SK-N-SH (cell line): Measurements from ENCODE around the gene MACROD2. TPM values are rescaled to one million over a fixed set of nuclear protein-coding genes. Genes with fewer than 3 reads are reported as not detected.

Source experiments
- CTCF ChIA-PET: fragments of 300-600, 350-600 bp; formaldehyde crosslinking; extraction: SDS; loops from one replicate; lab custom pipeline; 2021; lab: Yijun Ruan, JAX
- POLR2A ChIA-PET: fragments of 350-600 bp; sonication (Branson Sonifier 250); formaldehyde crosslinking; extraction: SDS; loops from one replicate; lab custom pipeline; 2020; ENCODE audit warnings: antibody characterized with exemption, inconsistent platforms; lab: Yijun Ruan, JAX
- DNase-seq: peaks from one replicate; pipeline ENCODE4 v3.0.0; 2012
- H2AFZ ChIP-seq: fragments of 200-600 bp; sonication (generic); 2 replicates; pipeline ENCODE4 v1.8.1; 2016; ENCODE audit warnings: antibody characterized with exemption, mild to moderate bottlenecking, low read depth
- H3F3A ChIP-seq: fragments of 200-600 bp; sonication (generic); replicated peaks from 2 replicates; pipeline ENCODE3; 2016; ENCODE audit warnings: antibody characterized with exemption, mild to moderate bottlenecking; ENCODE audit not compliant: insufficient read depth
- H3K27ac ChIP-seq, 2 experiments: fragments of 200-500 bp in 1 of 2; fragments of 200-600 bp in 1 of 2; sonication (Bioruptor generic) in 1 of 2; sonication (generic), shearing (Covaris generic) in 1 of 2; 2 replicates each; pipeline versions ENCODE4 v1.5.1 to v1.6.1; 2014 to 2016; ENCODE audit warnings: low read depth in 2 of 2, inconsistent platforms in 1 of 2, low read length in 1 of 2, mild to moderate bottlenecking in 1 of 2, mixed read lengths in 1 of 2
- H3K27me3 ChIP-seq: fragments of 200-600 bp; sonication (generic), shearing (Covaris generic); 2 replicates; pipeline ENCODE4 v1.6.1; 2016; ENCODE audit warnings: mixed run types; ENCODE audit not compliant: insufficient read depth
- H3K36me3 ChIP-seq, 2 experiments: fragments of 200-500 bp in 1 of 2; fragments of 200-600 bp in 1 of 2; sonication (Bioruptor generic) in 1 of 2; sonication (generic) in 1 of 2; replicated peaks in 1 of 2; 2 replicates each; pipeline versions ENCODE3 to v1.5.1; 2014 to 2016; ENCODE audit warnings: low read length in 1 of 2, mild to moderate bottlenecking in 1 of 2; ENCODE audit not compliant: insufficient read depth in 2 of 2, control insufficient read depth in 1 of 2
- H3K4me1 ChIP-seq, 2 experiments: fragments of 200-500 bp in 1 of 2; fragments of 200-600 bp in 1 of 2; sonication (Bioruptor generic) in 1 of 2; sonication (generic), shearing (Covaris generic) in 1 of 2; 2 replicates each; pipeline versions ENCODE4 v1.5.1 to v1.6.1; 2014 to 2016; ENCODE audit warnings: low read depth in 1 of 2, low read length in 1 of 2, mixed run types in 1 of 2; ENCODE audit not compliant: insufficient read depth in 2 of 2, control insufficient read depth in 1 of 2
- H3K4me2 ChIP-seq: fragments of 200-600 bp; sonication (generic), shearing (Covaris generic); 2 replicates; pipeline ENCODE4 v1.6.1; 2017; ENCODE audit warnings: mixed run types
- H3K4me3 ChIP-seq, 2 experiments: fragments of 200-500 bp in 1 of 2; fragments of 200-600 bp in 1 of 2; sonication (Bioruptor generic) in 1 of 2; sonication (generic), shearing (Covaris generic) in 1 of 2; 2 replicates each; pipeline versions ENCODE4 v1.5.1 to v1.8.1; 2014 to 2016; ENCODE audit warnings: low read depth in 2 of 2, inconsistent platforms in 1 of 2, low read length in 1 of 2, mild to moderate bottlenecking in 1 of 2, mixed read lengths in 1 of 2, moderate library complexity in 1 of 2
- H3K79me2 ChIP-seq: fragments of 200-600 bp; sonication (generic); 2 replicates; pipeline ENCODE4 v1.8.1; 2017; ENCODE audit warnings: mild to moderate bottlenecking; ENCODE audit not compliant: insufficient read depth
- H3K9ac ChIP-seq: fragments of 200-600 bp; sonication (generic); 2 replicates; pipeline ENCODE4 v1.6.1; 2017; ENCODE audit warnings: mixed run types
- H3K9me2 ChIP-seq: fragments of 200-600 bp; sonication (generic); 2 replicates; pipeline ENCODE4 v1.6.1; 2017; ENCODE audit warnings: mixed run types
- H3K9me3 ChIP-seq: fragments of 200-600 bp; sonication (generic); 2 replicates; pipeline ENCODE4 v1.6.1; 2017; ENCODE audit warnings: mixed run types, mild to moderate bottlenecking, moderate library complexity
- H4K20me1 ChIP-seq: fragments of 200-600 bp; sonication (generic); 2 replicates; pipeline ENCODE4 v1.6.1; 2017; ENCODE audit warnings: mild to moderate bottlenecking, mixed run types; ENCODE audit not compliant: insufficient read depth
- EP300 ChIP-seq, 2 experiments: IDR thresholded peaks; 2 replicates each; pipeline versions ENCODE4 v1.4.0 to v1.6.1; 2012; ENCODE audit warnings: borderline replicate concordance in 1 of 2, low read depth in 1 of 2, low read length in 1 of 2
- GABPA ChIP-seq: IDR thresholded peaks from 2 replicates; pipeline ENCODE4 v1.4.0; 2012; ENCODE audit warnings: low read depth, mild to moderate bottlenecking
- GATA2 ChIP-seq: sonication (generic); formaldehyde crosslinking; IDR thresholded peaks from 2 replicates; pipeline ENCODE4 v1.5.0; 2020; ENCODE audit warnings: mild to moderate bottlenecking, missing genetic modification reagents
- JUND ChIP-seq: IDR thresholded peaks from 2 replicates; pipeline ENCODE4 v1.4.0; 2012
- RCOR1 ChIP-seq: fragments of 150-350 bp; IDR thresholded peaks from 2 replicates; pipeline ENCODE4 v1.6.1; 2017; ENCODE audit warnings: antibody characterized with exemption, low read length
- RXRA ChIP-seq: IDR thresholded peaks from 2 replicates; pipeline ENCODE4 v1.4.0; 2012; ENCODE audit warnings: low read depth, mild to moderate bottlenecking, borderline replicate concordance
- YY1 ChIP-seq: IDR thresholded peaks from 2 replicates; pipeline ENCODE4 v1.4.0; 2012; ENCODE audit warnings: low read depth, mild to moderate bottlenecking
- polyA plus RNA-seq, 3 experiments: library from polyadenylated mRNA; depleted of rRNA; stranded (reverse); fragments of >200 nt; gene quantifications; 2 replicates each; pipeline ENCODE4 v1.2.3, GENCODE V29; 2012
- TF ChIP-seq, protein P1 (sequence below): IDR thresholded peaks from 2 replicates; pipeline ENCODE4 v1.4.0; 2012; ENCODE audit warnings: low read depth, borderline replicate concordance
- TF ChIP-seq, protein P2 (sequence below): fragments of 150-350 bp; IDR thresholded peaks from 2 replicates; pipeline ENCODE4 v1.6.1; 2017; ENCODE audit warnings: antibody characterized with exemption, low read length, low read depth, borderline replicate concordance
- TF ChIP-seq, protein P3 (sequence below): IDR thresholded peaks from 2 replicates; pipeline ENCODE4; 2012
- TF ChIP-seq, protein P4 (sequence below): IDR thresholded peaks from 2 replicates; pipeline ENCODE4 v1.6.1; 2012; ENCODE audit warnings: mild to moderate bottlenecking, low read depth, low read length, moderate library complexity
- TF ChIP-seq, protein P5 (sequence below): fragments of 200-600 bp; sonication (generic); IDR thresholded peaks from 2 replicates; pipeline ENCODE4 v1.6.1; 2017; ENCODE audit warnings: antibody characterized with exemption, mild to moderate bottlenecking, moderate library complexity
- TF ChIP-seq, protein P6 (sequence below): IDR thresholded peaks from 2 replicates; pipeline ENCODE4 v1.4.0; 2012; ENCODE audit warnings: low read depth, borderline replicate concordance

MACROD2 gene
- polyA plus RNA-seq, 1 of the 3 experiments (the other 2 are of a cell fraction): 0.33 TPM

DNA sequence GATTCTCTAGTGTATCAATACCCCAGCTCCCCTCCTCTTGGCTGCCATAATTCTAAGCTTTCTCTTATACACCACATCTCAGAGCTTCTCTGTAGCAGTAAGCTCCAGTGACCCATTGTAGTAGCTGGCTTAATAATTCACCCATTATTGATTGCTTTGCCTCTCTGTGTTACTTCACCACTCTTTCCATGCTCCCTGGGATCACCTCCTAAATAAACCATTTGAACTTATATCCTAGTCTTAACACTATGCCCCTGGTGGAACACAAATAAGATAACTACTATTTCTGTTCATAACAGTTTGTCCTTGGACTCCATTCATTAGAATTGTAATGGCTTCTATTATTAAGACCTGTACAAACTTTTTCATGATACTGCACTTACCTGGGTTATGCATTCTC, 1819.0 kb downstream of the MACROD2 start:
- H3K36me3 ChIP-seq: no peaks in the 10 kb centered on the region
- DNase-seq: no peak
- ChIA-PET CTCF (no interaction called here), POLR2A (no interaction called here)
- no peaks in the 10 kb centered on the region for H3K4me1 ChIP-seq
- no peak overlapping the region for H3K4me3 ChIP-seq
- no peaks in the 10 kb centered on the region for H3K27me3 ChIP-seq
- H3K9me2 ChIP-seq: no peaks in the 10 kb centered on the region
- H4K20me1 ChIP-seq: no peaks in the 10 kb centered on the region
- no peak overlapping the region for H3K4me2 ChIP-seq
- H2AFZ ChIP-seq: no peak overlapping the region
- TF ChIP-seq JUND: no peak
- no peak for TF ChIP-seq YY1
- TF ChIP-seq RXRA: no peak
- TF ChIP-seq, protein P1, sequence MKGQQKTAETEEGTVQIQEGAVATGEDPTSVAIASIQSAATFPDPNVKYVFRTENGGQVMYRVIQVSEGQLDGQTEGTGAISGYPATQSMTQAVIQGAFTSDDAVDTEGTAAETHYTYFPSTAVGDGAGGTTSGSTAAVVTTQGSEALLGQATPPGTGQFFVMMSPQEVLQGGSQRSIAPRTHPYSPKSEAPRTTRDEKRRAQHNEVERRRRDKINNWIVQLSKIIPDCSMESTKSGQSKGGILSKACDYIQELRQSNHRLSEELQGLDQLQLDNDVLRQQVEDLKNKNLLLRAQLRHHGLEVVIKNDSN: no peak
- TF ChIP-seq, protein P2, sequence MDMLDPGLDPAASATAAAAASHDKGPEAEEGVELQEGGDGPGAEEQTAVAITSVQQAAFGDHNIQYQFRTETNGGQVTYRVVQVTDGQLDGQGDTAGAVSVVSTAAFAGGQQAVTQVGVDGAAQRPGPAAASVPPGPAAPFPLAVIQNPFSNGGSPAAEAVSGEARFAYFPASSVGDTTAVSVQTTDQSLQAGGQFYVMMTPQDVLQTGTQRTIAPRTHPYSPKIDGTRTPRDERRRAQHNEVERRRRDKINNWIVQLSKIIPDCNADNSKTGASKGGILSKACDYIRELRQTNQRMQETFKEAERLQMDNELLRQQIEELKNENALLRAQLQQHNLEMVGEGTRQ: no peak
- TF ChIP-seq, protein P3, sequence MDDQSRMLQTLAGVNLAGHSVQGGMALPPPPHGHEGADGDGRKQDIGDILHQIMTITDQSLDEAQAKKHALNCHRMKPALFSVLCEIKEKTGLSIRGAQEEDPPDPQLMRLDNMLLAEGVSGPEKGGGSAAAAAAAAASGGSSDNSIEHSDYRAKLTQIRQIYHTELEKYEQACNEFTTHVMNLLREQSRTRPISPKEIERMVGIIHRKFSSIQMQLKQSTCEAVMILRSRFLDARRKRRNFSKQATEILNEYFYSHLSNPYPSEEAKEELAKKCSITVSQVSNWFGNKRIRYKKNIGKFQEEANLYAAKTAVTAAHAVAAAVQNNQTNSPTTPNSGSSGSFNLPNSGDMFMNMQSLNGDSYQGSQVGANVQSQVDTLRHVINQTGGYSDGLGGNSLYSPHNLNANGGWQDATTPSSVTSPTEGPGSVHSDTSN: no peak
- no peak for TF ChIP-seq GATA2 (CRISPR knock-in tag)
- no peak for TF ChIP-seq RCOR1
- no peak for TF ChIP-seq GABPA
- TF ChIP-seq, protein P4, sequence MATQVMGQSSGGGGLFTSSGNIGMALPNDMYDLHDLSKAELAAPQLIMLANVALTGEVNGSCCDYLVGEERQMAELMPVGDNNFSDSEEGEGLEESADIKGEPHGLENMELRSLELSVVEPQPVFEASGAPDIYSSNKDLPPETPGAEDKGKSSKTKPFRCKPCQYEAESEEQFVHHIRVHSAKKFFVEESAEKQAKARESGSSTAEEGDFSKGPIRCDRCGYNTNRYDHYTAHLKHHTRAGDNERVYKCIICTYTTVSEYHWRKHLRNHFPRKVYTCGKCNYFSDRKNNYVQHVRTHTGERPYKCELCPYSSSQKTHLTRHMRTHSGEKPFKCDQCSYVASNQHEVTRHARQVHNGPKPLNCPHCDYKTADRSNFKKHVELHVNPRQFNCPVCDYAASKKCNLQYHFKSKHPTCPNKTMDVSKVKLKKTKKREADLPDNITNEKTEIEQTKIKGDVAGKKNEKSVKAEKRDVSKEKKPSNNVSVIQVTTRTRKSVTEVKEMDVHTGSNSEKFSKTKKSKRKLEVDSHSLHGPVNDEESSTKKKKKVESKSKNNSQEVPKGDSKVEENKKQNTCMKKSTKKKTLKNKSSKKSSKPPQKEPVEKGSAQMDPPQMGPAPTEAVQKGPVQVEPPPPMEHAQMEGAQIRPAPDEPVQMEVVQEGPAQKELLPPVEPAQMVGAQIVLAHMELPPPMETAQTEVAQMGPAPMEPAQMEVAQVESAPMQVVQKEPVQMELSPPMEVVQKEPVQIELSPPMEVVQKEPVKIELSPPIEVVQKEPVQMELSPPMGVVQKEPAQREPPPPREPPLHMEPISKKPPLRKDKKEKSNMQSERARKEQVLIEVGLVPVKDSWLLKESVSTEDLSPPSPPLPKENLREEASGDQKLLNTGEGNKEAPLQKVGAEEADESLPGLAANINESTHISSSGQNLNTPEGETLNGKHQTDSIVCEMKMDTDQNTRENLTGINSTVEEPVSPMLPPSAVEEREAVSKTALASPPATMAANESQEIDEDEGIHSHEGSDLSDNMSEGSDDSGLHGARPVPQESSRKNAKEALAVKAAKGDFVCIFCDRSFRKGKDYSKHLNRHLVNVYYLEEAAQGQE: no peak
- TF ChIP-seq, protein P5, sequence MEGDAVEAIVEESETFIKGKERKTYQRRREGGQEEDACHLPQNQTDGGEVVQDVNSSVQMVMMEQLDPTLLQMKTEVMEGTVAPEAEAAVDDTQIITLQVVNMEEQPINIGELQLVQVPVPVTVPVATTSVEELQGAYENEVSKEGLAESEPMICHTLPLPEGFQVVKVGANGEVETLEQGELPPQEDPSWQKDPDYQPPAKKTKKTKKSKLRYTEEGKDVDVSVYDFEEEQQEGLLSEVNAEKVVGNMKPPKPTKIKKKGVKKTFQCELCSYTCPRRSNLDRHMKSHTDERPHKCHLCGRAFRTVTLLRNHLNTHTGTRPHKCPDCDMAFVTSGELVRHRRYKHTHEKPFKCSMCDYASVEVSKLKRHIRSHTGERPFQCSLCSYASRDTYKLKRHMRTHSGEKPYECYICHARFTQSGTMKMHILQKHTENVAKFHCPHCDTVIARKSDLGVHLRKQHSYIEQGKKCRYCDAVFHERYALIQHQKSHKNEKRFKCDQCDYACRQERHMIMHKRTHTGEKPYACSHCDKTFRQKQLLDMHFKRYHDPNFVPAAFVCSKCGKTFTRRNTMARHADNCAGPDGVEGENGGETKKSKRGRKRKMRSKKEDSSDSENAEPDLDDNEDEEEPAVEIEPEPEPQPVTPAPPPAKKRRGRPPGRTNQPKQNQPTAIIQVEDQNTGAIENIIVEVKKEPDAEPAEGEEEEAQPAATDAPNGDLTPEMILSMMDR: no peak
- no peak for TF ChIP-seq EP300 (IDR thresholded peaks at IDR 0.05; ENCODE audit: borderline replicate concordance in 1 of 2, low read depth in 1 of 2, low read length in 1 of 2)
- TF ChIP-seq, protein P6, sequence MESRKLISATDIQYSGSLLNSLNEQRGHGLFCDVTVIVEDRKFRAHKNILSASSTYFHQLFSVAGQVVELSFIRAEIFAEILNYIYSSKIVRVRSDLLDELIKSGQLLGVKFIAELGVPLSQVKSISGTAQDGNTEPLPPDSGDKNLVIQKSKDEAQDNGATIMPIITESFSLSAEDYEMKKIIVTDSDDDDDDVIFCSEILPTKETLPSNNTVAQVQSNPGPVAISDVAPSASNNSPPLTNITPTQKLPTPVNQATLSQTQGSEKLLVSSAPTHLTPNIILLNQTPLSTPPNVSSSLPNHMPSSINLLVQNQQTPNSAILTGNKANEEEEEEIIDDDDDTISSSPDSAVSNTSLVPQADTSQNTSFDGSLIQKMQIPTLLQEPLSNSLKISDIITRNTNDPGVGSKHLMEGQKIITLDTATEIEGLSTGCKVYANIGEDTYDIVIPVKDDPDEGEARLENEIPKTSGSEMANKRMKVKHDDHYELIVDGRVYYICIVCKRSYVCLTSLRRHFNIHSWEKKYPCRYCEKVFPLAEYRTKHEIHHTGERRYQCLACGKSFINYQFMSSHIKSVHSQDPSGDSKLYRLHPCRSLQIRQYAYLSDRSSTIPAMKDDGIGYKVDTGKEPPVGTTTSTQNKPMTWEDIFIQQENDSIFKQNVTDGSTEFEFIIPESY: no peak
- no peak overlapping the region for H3K9ac ChIP-seq
- H3K79me2 ChIP-seq: no peaks in the 10 kb centered on the region
- H3K9me3 ChIP-seq: no peaks in the 10 kb centered on the region
- H3K27ac ChIP-seq: no peak overlapping the region
- peaks cover 7% of the 10 kb centered on the region for H3F3A ChIP-seq
